Stimulated activated naive CD8-positive, alpha-beta T cell treated with anti-CD3 and anti-CD28 coated beads, Interleukin-15, Interleukin-2, amounts not matched to agents 100 ng/mL and 50 ng/mL, for 24 hours (primary cell): ENCODE data around the gene MPP3.
"Not testable (repeated sequence)": the region's sequence is repeated elsewhere in the genome, so short reads cannot be mapped to it uniquely, and the experiment has no call there.

Source experiments
- H3K27ac Mint-ChIP-seq: one replicate; pipeline ENCODE4 v1.8.0; 2021; ENCODE audit warnings: mild to moderate bottlenecking, mixed read lengths
- H3K27me3 Mint-ChIP-seq: one replicate; pipeline ENCODE4 v1.8.0; 2021; ENCODE audit warnings: mixed read lengths
- H3K36me3 Mint-ChIP-seq: one replicate; pipeline ENCODE4 v1.8.0; 2021; ENCODE audit warnings: low read depth, mixed read lengths
- H3K4me1 Mint-ChIP-seq: one replicate; pipeline ENCODE4 v1.8.0; 2021; ENCODE audit warnings: low read depth, mixed read lengths
- H3K4me3 Mint-ChIP-seq: one replicate; pipeline ENCODE4 v1.8.0; 2021; ENCODE audit warnings: mild to moderate bottlenecking, mixed read lengths
- H3K9me3 Mint-ChIP-seq: one replicate; pipeline ENCODE4 v1.8.0; 2021; ENCODE audit warnings: mixed read lengths

MPP3 gene

GRCh38 chr17:43810823-43811222 is 22.1 kb downstream of the MPP3 start:
- Mint-ChIP-seq H3K27ac (no peak overlapping the region), H3K27me3 (peaks cover under 1% of the 10 kb centered on the region), H3K4me1 (no peaks in the 10 kb centered on the region), H3K4me3 (no peak overlapping the region), H3K9me3 (no peaks in the 10 kb centered on the region), H3K36me3 (no peaks in the 10 kb centered on the region)

DNA sequence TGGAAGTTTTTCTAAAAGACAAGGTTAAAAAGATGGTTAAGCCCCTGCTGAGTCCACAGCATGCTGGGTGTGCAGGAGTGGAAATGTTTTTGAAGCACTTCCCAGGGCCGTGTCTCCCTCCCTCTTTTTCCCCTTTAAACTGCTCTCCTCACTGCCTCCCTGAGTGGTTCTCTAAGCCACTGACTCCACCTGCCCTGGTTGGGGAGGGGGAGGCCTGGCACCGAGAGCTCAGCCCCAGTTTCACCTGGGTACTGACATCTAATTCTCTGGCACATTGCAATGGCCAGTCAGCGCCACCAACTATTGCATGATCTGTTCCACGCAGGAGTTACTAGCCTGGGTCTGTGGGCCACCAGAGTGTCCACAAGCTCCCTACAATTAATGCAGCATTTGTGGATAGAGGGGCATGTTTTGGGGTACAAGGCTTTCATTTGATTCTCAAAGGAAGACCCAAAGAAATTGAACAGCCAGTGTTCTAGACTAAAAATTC is 22.7 kb downstream of the MPP3 start:
- no peaks in the 10 kb centered on the region for H3K4me1 Mint-ChIP-seq
- H3K9me3 Mint-ChIP-seq = no peaks in the 10 kb centered on the region
- H3K27me3 Mint-ChIP-seq = peaks cover 4% of the 10 kb centered on the region
- H3K27ac Mint-ChIP-seq = no peak overlapping the region
- H3K36me3 Mint-ChIP-seq = no peaks in the 10 kb centered on the region
- no peak overlapping the region for H3K4me3 Mint-ChIP-seq

DNA sequence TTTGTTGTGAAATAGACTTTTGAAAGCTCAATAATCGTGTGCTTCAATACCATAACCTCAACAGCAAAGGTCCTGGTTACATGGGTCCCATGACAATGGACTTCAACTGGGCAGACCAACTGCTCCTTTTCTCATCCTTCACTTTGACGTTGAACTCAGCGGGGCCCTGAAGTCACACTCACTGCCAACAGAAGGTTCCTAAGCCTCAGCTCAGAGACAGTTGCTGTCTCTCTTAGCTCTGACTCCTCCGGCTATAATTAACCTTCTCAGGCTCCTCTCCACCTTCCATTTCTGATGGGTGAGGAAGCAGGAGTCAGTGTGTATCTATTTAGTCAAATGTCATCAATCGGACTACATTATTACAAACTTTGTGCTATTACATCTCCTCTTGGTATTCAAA is 23.8 kb downstream of the MPP3 start:
- no peaks in the 10 kb centered on the region for H3K4me1 Mint-ChIP-seq
- H3K27me3 Mint-ChIP-seq = peaks cover 12% of the 10 kb centered on the region
- no peaks in the 10 kb centered on the region for H3K36me3 Mint-ChIP-seq
- H3K27ac Mint-ChIP-seq = no peak overlapping the region
- H3K9me3 Mint-ChIP-seq = no peaks in the 10 kb centered on the region
- no peak overlapping the region for H3K4me3 Mint-ChIP-seq

DNA sequence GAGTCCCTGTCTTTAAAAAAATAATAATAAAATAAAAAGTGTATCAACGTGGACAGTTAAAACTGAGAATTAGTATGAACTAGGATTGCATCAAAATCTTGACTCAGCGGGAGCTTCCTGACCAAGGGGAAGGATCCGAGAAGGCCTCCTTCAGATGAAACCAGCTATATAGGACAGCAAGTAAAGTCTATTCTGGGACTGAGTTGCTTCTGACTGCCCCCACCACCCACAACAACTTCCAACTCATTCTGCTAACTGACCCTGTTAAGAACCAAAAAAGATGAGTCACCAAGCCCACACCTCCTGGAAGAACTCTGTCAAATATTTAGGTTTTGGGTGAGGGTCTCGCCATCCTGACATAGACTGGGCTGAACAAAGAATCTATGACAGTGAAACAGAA is 24.9 kb downstream of the MPP3 start:
- Mint-ChIP-seq H3K36me3 (no peaks in the 10 kb centered on the region), H3K27ac (no peak overlapping the region), H3K4me1 (no peaks in the 10 kb centered on the region), H3K9me3 (no peaks in the 10 kb centered on the region), H3K27me3 (peaks cover 18% of the 10 kb centered on the region), H3K4me3 (no peak overlapping the region)

GRCh38 chr17:43805117-43805516 is 27.8 kb downstream of the MPP3 start:
- peaks cover 35% of the 10 kb centered on the region for H3K27me3 Mint-ChIP-seq
- no peaks in the 10 kb centered on the region for H3K9me3 Mint-ChIP-seq
- no peak overlapping the region for H3K4me3 Mint-ChIP-seq
- H3K4me1 Mint-ChIP-seq = no peaks in the 10 kb centered on the region
- H3K27ac Mint-ChIP-seq = no peak overlapping the region
- H3K36me3 Mint-ChIP-seq = no peaks in the 10 kb centered on the region

GRCh38 chr17:43803758-43804157 is 29.2 kb downstream of the MPP3 start:
- H3K36me3 Mint-ChIP-seq = no peaks in the 10 kb centered on the region
- H3K4me1 Mint-ChIP-seq = no peaks in the 10 kb centered on the region
- H3K27ac Mint-ChIP-seq = no peak overlapping the region
- no peaks in the 10 kb centered on the region for H3K9me3 Mint-ChIP-seq
- H3K4me3 Mint-ChIP-seq = no peak overlapping the region
- H3K27me3 Mint-ChIP-seq = peaks cover 39% of the 10 kb centered on the region

DNA sequence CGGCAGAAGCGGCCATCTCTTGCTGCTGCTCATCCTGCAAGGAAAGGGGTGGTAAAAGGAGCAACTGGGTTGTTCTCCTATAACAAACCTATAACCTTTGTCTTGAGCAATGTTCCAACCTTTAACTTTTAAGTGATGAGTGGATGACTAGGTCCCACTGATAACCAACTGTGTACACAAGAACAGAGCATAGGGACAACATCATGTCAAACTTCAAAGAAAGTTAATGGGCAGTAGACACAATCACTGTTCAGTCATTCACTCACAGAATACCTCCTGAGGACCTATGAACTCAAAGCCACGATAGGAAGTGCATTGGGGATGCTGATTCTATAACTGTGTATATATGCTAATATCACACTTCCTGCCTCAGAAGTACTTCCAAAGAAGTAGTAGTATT is 31.1 kb downstream of the MPP3 start:
- Mint-ChIP-seq H3K4me1 (no peaks in the 10 kb centered on the region), H3K9me3 (no peaks in the 10 kb centered on the region), H3K4me3 (no peak overlapping the region), H3K27me3 (peaks cover 44% of the 10 kb centered on the region), H3K27ac (no peak overlapping the region), H3K36me3 (no peaks in the 10 kb centered on the region)

- H3K36me3 Mint-ChIP-seq = no peaks in the 10 kb centered on the region
- no peak overlapping the region for H3K27ac Mint-ChIP-seq
- H3K9me3 Mint-ChIP-seq = no peaks in the 10 kb centered on the region
Measured at GRCh38 chr17:43800736-43801135, 32.2 kb downstream of the MPP3 start.

DNA sequence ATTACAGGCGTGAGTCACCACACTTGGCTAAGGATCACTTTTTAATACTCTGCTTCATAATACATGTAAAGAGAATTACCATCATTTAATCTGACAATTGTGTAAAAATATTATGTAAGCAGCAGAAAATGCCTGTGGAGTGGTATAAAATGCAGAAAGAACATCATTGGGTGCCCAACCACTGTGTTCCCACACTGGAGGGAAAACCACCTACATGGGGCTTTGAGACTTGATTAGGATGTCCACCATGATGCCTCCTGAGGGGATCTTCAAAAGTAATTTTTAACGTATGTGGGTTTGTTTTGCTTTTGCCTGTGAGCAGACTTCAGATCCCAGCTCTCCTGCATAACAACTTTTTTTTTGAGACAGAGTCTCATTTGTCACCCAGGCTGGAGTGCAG is 33.9 kb downstream of the MPP3 start:
- Mint-ChIP-seq H3K27ac (no peak overlapping the region), H3K4me3 (no peak overlapping the region), H3K9me3 (no peaks in the 10 kb centered on the region), H3K4me1 (no peaks in the 10 kb centered on the region), H3K36me3 (no peaks in the 10 kb centered on the region), H3K27me3 (peaks cover 49% of the 10 kb centered on the region)

More at GRCh38 chr17:43800736-43801135, 32.2 kb downstream of the MPP3 start:
- H3K4me1 Mint-ChIP-seq = no peaks in the 10 kb centered on the region
- H3K4me3 Mint-ChIP-seq = no peak overlapping the region
- peaks cover 53% of the 10 kb centered on the region for H3K27me3 Mint-ChIP-seq

DNA sequence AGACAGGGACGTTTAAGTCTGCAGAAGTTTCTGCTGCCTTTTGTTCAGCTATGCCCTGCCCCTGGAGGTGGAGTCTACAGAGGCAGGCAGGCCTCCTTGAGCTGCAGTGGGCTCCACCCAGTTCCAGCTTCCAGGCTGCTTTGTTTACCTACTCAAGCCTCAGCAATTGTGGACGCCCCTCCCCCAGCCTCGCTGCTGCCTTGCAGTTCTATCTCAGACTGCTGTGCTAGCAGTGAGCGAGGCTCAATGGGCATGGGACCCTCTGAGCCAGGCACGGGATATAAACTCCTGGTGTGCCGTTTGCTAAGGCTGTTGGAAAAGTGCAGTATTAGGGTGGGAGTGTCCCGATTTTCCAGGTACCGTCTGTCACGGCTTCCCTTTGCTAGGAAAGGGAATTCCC is 34.9 kb downstream of the MPP3 start:
- H3K4me3 Mint-ChIP-seq, H3K4me1 Mint-ChIP-seq, H3K9me3 Mint-ChIP-seq, H3K27ac Mint-ChIP-seq, H3K36me3 Mint-ChIP-seq: not testable (repeated sequence)
- peaks cover 43% of the 10 kb centered on the region for H3K27me3 Mint-ChIP-seq

- not testable (repeated sequence) for H3K9me3 Mint-ChIP-seq, H3K4me3 Mint-ChIP-seq, H3K27ac Mint-ChIP-seq, H3K36me3 Mint-ChIP-seq, H3K4me1 Mint-ChIP-seq
- peaks cover 33% of the 10 kb centered on the region for H3K27me3 Mint-ChIP-seq
Measured at GRCh38 chr17:43792668-43793067, 40.3 kb downstream of the MPP3 start.

- no peak overlapping the region for H3K4me3 Mint-ChIP-seq
- no peak overlapping the region for H3K27ac Mint-ChIP-seq
- no peaks in the 10 kb centered on the region for H3K36me3 Mint-ChIP-seq
- no peaks in the 10 kb centered on the region for H3K4me1 Mint-ChIP-seq
- H3K27me3 Mint-ChIP-seq = peaks cover 27% of the 10 kb centered on the region
- no peaks in the 10 kb centered on the region for H3K9me3 Mint-ChIP-seq
Measured at GRCh38 chr17:43791589-43791988, 41.4 kb downstream of the MPP3 start.

DNA sequence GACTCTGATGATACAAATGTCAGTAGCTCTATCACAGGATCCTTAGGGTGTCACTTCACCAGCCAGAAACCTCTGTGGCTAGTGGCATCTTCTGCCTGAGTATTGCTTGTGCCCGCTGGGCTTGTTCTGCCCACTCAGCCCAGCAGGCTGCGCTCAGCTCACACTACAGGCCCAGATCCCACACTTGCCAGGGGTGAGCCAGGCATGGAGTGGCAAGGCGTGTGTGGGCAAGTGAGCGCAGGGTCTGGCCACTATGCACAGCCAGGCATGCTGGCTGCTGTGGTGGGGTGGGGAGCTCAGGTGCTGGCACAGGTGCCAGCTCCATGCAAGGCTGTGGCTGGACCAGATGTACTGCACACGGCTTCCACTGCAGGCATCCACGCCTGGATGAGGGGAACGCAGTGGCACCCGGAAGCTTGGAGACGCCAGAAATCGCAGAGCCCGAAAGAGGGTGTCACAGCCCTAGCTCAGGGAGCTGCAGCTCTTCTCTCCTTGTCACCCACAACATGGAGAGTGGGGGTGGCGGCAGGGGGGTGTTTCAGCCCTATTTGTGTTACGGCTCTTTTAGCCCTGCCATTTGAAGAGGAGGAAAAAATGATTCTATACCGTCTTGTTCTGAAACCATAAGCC is 42.5 kb downstream of the MPP3 start:
- no peaks in the 10 kb centered on the region for H3K4me1 Mint-ChIP-seq
- no peak overlapping the region for H3K27ac Mint-ChIP-seq
- no peak overlapping the region for H3K4me3 Mint-ChIP-seq
- no peaks in the 10 kb centered on the region for H3K9me3 Mint-ChIP-seq
- H3K27me3 Mint-ChIP-seq = peaks cover 18% of the 10 kb centered on the region
- H3K36me3 Mint-ChIP-seq = no peaks in the 10 kb centered on the region

- Mint-ChIP-seq H3K4me3 (no peak overlapping the region), H3K27ac (no peak overlapping the region), H3K36me3 (no peaks in the 10 kb centered on the region), H3K4me1 (no peaks in the 10 kb centered on the region), H3K9me3 (no peaks in the 10 kb centered on the region), H3K27me3 (peaks cover 16% of the 10 kb centered on the region)
Measured at GRCh38 chr17:43789482-43789881, 43.5 kb downstream of the MPP3 start.

GRCh38 chr17:43788540-43788939 is 44.4 kb downstream of the MPP3 start:
- no peaks in the 10 kb centered on the region for H3K9me3 Mint-ChIP-seq
- no peaks in the 10 kb centered on the region for H3K36me3 Mint-ChIP-seq
- H3K27ac Mint-ChIP-seq = no peak overlapping the region
- H3K4me3 Mint-ChIP-seq = no peak overlapping the region
- no peaks in the 10 kb centered on the region for H3K4me1 Mint-ChIP-seq
- peaks cover 13% of the 10 kb centered on the region for H3K27me3 Mint-ChIP-seq

- H3K4me1 Mint-ChIP-seq = no peaks in the 10 kb centered on the region
- no peaks in the 10 kb centered on the region for H3K9me3 Mint-ChIP-seq
- no peaks in the 10 kb centered on the region for H3K36me3 Mint-ChIP-seq
- no peak overlapping the region for H3K4me3 Mint-ChIP-seq
- H3K27me3 Mint-ChIP-seq = peaks cover 18% of the 10 kb centered on the region
- H3K27ac Mint-ChIP-seq = no peak overlapping the region
Measured at GRCh38 chr17:43787728-43788127, 45.2 kb downstream of the MPP3 start.
